ENCODE data around the gene ZNF408. TPM values are rescaled to one million over a fixed set of nuclear protein-coding genes. Genes with fewer than 3 reads are reported as not detected.

ZNF408 gene
- total RNA-seq, 1 donor from 2014 or later = 13.8 TPM

Other genes starting within 250 kb of the ZNF408 start
- gene AMBRA1, start 107.0 kb upstream of the ZNF408 start, total RNA-seq = 25.2 and 38.5 TPM in 2 replicates
- gene HARBI1, start 83.8 kb upstream of the ZNF408 start, total RNA-seq = 3.6 and 5.0 TPM in 2 replicates
- 80.0 and 87.5 TPM in 2 replicates for gene ATG13, start 83.5 kb upstream of the ZNF408 start, total RNA-seq
- gene ARHGAP1, start 412 bp upstream of the ZNF408 start, total RNA-seq = 40.0 and 52.1 TPM in 2 replicates
- 0.19 TPM in 1 of 2 replicates, not detected in the other for gene F2, start 18.2 kb downstream of the ZNF408 start, total RNA-seq
- 49.1 and 60.0 TPM in 2 replicates for gene CKAP5, start 145.2 kb downstream of the ZNF408 start, total RNA-seq
- gene LRP4, start 217.5 kb downstream of the ZNF408 start, total RNA-seq = 6.2 and 7.5 TPM in 2 replicates
- 25.9 and 33.5 TPM in 2 replicates for gene CSTPP1, start 235.7 kb downstream of the ZNF408 start, total RNA-seq